ENCODE measurements around the gene TRIM24. TPM values are rescaled to one million over a fixed set of nuclear protein-coding genes. Genes with fewer than 3 reads are reported as not detected.

Gene TRIM24
- total and polyA plus RNA-seq, 2 of the 13 experiments (the other 11 are each of a cell fraction or from before 2014, with no cell fraction given), result 100 to 106 TPM

DNA sequence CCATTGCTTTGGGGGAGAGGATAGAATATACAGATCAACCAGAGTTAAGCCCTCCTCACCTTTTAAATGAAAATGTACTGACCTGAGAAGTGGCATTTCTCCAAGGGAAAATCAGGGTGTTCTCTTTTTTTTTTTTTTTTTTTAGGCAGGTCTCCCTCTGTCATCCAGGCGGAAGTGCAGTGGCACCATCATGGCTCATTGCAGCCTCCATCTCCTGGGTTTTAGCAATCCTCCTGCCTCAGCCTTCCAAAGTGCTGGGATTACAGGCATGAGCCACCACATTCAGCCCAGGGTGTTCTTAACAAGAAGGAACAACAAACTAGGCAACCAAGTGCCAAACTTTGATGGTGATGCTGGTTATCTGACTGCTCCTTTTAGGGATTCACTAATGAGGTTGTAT, 130.1 kb downstream of the TRIM24 start (continued):
- TF ChIP-seq, protein P1, sequence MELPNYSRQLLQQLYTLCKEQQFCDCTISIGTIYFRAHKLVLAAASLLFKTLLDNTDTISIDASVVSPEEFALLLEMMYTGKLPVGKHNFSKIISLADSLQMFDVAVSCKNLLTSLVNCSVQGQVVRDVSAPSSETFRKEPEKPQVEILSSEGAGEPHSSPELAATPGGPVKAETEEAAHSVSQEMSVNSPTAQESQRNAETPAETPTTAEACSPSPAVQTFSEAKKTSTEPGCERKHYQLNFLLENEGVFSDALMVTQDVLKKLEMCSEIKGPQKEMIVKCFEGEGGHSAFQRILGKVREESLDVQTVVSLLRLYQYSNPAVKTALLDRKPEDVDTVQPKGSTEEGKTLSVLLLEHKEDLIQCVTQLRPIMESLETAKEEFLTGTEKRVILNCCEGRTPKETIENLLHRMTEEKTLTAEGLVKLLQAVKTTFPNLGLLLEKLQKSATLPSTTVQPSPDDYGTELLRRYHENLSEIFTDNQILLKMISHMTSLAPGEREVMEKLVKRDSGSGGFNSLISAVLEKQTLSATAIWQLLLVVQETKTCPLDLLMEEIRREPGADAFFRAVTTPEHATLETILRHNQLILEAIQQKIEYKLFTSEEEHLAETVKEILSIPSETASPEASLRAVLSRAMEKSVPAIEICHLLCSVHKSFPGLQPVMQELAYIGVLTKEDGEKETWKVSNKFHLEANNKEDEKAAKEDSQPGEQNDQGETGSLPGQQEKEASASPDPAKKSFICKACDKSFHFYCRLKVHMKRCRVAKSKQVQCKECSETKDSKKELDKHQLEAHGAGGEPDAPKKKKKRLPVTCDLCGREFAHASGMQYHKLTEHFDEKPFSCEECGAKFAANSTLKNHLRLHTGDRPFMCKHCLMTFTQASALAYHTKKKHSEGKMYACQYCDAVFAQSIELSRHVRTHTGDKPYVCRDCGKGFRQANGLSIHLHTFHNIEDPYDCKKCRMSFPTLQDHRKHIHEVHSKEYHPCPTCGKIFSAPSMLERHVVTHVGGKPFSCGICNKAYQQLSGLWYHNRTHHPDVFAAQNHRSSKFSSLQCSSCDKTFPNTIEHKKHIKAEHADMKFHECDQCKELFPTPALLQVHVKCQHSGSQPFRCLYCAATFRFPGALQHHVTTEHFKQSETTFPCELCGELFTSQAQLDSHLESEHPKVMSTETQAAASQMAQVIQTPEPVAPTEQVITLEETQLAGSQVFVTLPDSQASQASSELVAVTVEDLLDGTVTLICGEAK (IDR thresholded peaks at IDR 0.05), result no peak
- TF ChIP-seq, protein P1 (CRISPR knock-in tag; IDR thresholded peaks at IDR 0.05), result no peak
- TF ChIP-seq, protein P2, sequence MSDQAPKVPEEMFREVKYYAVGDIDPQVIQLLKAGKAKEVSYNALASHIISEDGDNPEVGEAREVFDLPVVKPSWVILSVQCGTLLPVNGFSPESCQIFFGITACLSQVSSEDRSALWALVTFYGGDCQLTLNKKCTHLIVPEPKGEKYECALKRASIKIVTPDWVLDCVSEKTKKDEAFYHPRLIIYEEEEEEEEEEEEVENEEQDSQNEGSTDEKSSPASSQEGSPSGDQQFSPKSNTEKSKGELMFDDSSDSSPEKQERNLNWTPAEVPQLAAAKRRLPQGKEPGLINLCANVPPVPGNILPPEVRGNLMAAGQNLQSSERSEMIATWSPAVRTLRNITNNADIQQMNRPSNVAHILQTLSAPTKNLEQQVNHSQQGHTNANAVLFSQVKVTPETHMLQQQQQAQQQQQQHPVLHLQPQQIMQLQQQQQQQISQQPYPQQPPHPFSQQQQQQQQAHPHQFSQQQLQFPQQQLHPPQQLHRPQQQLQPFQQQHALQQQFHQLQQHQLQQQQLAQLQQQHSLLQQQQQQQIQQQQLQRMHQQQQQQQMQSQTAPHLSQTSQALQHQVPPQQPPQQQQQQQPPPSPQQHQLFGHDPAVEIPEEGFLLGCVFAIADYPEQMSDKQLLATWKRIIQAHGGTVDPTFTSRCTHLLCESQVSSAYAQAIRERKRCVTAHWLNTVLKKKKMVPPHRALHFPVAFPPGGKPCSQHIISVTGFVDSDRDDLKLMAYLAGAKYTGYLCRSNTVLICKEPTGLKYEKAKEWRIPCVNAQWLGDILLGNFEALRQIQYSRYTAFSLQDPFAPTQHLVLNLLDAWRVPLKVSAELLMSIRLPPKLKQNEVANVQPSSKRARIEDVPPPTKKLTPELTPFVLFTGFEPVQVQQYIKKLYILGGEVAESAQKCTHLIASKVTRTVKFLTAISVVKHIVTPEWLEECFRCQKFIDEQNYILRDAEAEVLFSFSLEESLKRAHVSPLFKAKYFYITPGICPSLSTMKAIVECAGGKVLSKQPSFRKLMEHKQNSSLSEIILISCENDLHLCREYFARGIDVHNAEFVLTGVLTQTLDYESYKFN (CRISPR knock-in tag; conservative IDR thresholded peaks at IDR 0.05), result no peak
- TF ChIP-seq TRIM24 (CRISPR knock-in tag; IDR thresholded peaks at IDR 0.05) (no peak), ZNF333 (CRISPR knock-in tag; IDR thresholded peaks at IDR 0.05; ENCODE audit: borderline replicate concordance) (no peak), ZBTB3 (CRISPR knock-in tag; IDR thresholded peaks at IDR 0.05; ENCODE audit: borderline replicate concordance, low read depth) (no peak), PHF8 (CRISPR knock-in tag; IDR thresholded peaks at IDR 0.05) (no peak), NCOA1 (CRISPR knock-in tag; IDR thresholded peaks at IDR 0.05) (no peak)
- TF ChIP-seq, protein P3, sequence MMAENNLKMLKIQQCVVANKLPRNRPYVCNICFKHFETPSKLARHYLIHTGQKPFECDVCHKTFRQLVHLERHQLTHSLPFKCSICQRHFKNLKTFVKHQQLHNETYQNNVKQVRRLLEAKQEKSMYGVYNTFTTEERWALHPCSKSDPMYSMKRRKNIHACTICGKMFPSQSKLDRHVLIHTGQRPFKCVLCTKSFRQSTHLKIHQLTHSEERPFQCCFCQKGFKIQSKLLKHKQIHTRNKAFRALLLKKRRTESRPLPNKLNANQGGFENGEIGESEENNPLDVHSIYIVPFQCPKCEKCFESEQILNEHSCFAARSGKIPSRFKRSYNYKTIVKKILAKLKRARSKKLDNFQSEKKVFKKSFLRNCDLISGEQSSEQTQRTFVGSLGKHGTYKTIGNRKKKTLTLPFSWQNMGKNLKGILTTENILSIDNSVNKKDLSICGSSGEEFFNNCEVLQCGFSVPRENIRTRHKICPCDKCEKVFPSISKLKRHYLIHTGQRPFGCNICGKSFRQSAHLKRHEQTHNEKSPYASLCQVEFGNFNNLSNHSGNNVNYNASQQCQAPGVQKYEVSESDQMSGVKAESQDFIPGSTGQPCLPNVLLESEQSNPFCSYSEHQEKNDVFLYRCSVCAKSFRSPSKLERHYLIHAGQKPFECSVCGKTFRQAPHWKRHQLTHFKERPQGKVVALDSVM (CRISPR knock-in tag; IDR thresholded peaks at IDR 0.05), result peak; percentile 82
